ES-I3 (cell line): ENCODE results near the gene ATP2B2.

Experiments used
- H3K36me3 ChIP-seq: 2 replicates; pipeline ENCODE4 v1.6.1; 2013; ENCODE audit warnings: mild to moderate bottlenecking, low read length, control low read depth, moderate library complexity; ENCODE audit not compliant: insufficient read depth
- H3K4me1 ChIP-seq: 2 replicates; pipeline ENCODE4 v1.6.1; 2013; ENCODE audit warnings: mild to moderate bottlenecking, control low read depth, low read length; ENCODE audit not compliant: insufficient read depth
- H3K9ac ChIP-seq: 2 replicates; pipeline ENCODE4 v1.6.1; 2013; ENCODE audit warnings: low read depth, mild to moderate bottlenecking, low read length, moderate library complexity
- H3K9me3 ChIP-seq: 2 replicates; pipeline ENCODE4 v1.6.1; 2013; ENCODE audit warnings: mild to moderate bottlenecking, low read length, moderate library complexity; ENCODE audit not compliant: control insufficient read depth, insufficient read depth

Gene ATP2B2

DNA sequence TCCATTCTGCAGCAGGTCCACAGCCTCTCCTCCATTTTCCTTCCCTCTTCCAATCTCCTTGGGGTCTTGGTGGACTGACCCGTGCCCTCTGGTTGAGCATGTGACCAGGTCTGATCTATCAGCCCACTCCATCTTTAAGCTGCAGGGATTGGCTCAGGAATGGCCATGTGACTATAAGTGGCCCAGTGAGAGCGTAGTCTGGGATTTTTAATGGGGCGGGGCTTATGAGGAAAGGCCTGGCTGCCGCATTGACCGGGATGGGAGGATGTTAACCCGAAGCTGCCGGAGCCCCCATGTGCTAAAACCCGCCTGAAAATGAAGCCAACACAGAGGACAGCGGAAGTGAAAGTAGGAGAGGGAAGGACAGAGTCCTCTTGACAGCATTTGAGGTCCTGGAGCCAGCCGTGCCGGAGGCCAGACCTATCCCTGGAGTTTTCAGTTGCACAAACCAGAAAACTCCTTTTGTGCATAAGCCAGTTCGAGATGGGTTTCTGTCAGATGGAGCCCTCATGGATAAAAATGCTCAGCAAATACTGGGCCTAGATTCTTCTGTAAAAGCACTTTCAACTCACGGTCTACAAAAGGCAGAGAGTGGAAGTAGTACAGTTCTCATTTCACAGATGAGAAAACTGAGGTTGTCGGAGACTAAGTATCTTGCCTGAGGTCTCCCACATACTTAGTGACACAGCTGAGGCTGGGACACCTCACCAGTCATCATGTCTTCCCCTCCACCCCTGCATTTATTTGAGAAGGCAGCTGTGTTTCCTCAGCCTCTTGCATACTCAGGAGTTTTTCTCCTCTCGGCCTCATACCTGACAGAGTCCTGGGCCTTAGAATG lies 61.9 kb downstream of the ATP2B2 start:
- H3K9me3 ChIP-seq, result no peaks in the 10 kb centered on the region; the same call in 1 of the 2 replicates
- no peaks in the 10 kb centered on the region for H3K36me3 ChIP-seq
- H3K9ac ChIP-seq, result no peak overlapping the region
- H3K4me1 ChIP-seq, result peaks cover 17% of the 10 kb centered on the region

DNA sequence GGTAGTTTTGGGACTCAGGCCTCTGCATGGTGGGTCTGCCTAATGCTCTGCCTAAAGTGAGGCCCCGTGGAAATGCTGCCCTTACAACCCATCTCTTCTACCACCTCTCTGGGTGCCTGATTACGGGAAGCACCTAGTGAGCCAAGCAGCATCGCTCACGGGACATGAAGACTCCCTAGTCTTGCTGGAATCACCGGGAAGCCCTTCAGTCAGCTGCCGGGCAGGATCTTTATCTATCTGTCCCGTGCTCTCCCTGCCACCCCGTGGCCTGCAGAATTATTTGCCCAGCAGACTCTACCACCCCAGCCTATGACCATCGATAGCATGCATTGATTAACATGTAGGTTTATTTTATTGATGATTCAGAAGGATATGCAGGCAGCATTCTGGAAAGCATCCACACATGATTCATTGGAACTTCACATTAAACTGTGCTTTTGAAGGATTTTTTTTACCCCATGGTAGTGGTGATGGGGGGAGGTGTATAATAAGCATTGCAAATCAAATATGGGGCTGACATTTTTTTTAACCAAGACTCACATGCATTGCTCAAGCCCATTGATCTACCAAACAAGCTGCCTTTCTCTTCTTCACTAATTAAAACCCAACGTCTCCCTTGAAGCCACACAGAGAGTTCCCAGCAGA lies 63.1 kb downstream of the ATP2B2 start:
- H3K9ac ChIP-seq, result no peak overlapping the region
- no peaks in the 10 kb centered on the region; the same call in 1 of the 2 replicates for H3K9me3 ChIP-seq
- peaks cover 21% of the 10 kb centered on the region for H3K4me1 ChIP-seq
- no peaks in the 10 kb centered on the region for H3K36me3 ChIP-seq

DNA sequence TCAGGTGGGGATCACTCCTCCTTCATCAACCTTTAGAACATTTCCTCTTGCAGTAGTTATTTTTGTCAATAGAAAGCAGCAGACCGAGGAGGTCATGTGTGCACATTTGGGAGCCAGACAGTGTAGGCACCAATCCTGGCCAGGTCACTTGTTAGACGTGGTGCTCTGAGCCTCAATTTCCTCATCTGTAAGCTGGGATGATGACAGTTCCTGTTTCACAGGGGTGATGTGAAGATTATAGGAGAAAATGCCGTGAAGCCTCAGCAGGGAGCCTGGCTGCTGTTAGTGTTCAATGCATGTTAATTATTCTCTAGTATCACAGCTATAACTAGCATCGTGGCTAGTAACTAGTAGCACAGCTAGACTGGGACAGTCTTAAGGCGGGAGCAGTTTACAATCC lies 64.7 kb downstream of the ATP2B2 start:
- no peaks in the 10 kb centered on the region; the same call in 1 of the 2 replicates for H3K9me3 ChIP-seq
- H3K9ac ChIP-seq, result no peak overlapping the region
- peaks cover 17% of the 10 kb centered on the region for H3K4me1 ChIP-seq
- no peaks in the 10 kb centered on the region for H3K36me3 ChIP-seq

DNA sequence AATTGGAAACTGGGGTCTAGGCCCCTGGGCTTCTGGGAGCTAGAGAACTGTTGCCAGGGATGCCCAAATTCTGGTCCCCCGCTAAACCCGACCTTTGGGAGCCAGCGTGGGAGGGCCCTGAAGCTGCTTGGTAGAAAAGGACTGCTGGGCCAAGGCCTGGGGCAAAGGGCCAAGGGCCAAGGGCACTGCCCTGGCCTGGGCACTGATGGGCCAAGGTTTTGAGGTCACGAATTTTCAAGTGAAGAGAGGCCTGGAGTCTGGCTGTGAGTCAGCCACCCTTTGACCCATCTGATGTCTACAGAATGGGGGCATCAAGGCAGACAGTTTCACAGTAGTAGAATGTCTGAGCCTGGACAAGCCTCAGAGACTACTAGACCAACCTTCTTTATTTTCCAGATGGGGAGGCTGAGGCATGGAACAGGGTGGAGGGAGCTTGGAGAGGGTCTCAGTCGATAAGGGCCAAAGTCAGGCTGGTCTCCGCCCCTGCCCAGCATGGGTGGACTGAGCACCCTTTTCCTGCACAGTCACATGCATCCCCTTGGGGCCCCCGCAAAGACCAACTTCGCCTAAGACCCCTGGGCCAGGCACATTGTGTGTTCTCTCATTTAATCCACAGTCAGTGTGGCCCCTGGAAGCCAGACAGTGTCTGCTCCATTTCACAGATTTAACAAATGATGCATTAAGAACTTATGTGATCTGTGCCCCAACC lies 66.3 kb downstream of the ATP2B2 start:
- Histone ChIP-seq H3K9ac (no peak overlapping the region), H3K36me3 (no peaks in the 10 kb centered on the region), H3K4me1 (peaks cover 5% of the 10 kb centered on the region; the same call in 1 of the 2 replicates), H3K9me3 (no peaks in the 10 kb centered on the region; the same call in 1 of the 2 replicates)

DNA sequence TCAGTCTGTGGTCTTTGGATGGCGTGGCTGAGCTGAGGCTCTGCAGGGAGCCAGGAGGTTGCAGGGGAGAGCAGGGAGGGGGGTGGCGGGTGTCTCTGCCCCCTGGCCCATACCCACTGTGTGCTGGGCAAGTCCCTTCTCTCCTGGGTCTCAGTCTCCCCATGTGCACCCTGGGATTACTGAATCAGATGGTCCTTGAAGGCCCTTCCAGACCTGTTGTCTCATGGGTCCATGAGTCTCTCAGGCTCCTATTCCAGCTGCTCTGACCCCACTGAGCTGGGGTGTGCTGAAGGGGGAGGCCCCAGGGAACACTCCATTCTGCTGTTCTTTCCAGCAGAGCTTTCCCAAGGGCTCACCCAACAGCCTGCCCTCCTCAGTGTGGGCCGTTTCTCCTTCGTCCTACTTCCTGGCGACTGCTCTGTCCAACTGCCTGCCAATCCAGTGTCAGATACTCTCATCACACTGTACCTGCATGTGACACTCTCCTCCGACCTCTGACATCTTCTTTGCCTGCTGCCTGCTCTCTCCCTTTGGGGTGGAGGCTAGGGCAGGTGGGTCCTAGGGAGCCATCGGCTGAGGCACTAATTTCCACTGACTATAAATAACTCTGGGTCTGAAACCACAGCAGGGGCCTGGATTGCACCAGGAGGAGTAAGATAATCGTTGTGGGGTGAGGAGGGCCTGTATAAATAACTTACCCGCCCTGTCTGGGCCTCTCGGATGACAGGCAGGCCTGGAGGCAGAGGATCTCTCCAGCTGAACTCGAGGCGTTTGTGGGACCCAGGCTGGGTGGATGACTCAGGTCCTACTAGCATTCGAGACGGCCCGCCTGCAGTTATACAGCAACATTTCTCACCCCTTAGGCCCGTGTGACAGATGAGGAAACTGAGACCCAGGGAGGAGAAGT lies 67.1 kb downstream of the ATP2B2 start:
- Histone ChIP-seq H3K36me3 (no peaks in the 10 kb centered on the region), H3K9ac (no peak overlapping the region), H3K9me3 (no peaks in the 10 kb centered on the region; the same call in 1 of the 2 replicates), H3K4me1 (peaks cover 5% of the 10 kb centered on the region; the same call in 1 of the 2 replicates)

DNA sequence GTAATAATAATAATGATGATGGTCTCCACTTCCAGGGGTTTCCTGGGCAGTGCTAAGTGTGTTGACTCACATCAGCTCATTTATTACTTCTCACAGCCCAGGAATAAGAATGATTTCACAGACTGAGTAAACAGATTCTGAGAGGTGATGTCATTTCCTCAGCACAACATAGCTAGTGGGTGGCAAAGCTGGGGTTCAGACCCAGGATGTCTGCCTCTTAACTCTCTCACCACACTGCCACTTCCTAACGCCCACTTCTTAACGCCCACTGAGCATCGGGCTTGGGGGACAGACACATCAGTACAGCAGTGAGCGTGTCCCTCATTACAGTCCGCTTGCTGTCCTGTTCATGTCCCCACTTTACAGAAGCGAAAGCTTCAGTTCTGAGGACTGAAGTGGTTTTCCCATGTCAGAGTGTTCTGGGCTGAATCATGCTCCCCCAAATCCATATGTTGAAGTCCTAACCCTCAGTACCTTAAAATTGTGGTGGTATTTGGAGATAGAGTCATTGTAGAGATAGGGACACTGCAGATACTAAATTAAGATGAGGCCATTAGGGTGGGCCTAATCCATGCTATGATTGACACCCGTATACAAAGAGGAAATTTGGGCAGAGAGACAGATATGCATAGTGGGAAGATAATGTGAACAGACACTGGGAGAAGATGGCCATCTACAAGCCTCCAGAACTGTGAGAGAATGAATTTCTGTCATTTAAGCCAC lies 68.0 kb downstream of the ATP2B2 start:
- no peaks in the 10 kb centered on the region for H3K9me3 ChIP-seq
- H3K36me3 ChIP-seq, result no peaks in the 10 kb centered on the region
- H3K4me1 ChIP-seq, result peaks cover 5% of the 10 kb centered on the region; the same call in 1 of the 2 replicates
- H3K9ac ChIP-seq, result no peak overlapping the region

DNA sequence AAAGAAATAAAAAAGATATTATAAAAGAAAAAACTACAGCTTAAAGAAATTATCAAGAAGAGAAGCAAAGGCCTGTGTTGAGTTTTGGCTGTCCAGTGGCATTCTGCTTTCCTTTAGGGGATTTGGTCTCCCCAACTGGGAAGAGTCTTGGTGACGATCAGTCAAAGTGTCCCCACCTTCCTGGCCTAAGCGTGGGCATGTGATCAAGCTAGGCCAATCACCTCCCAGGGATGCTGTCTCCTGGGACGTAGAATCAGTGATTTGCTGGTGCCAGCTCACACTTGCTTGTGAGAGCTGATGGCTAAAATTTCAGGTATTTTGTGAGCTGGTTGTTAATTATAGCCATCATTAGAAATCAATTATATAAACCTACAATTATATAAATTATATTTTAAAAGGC lies 69.5 kb downstream of the ATP2B2 start:
- Histone ChIP-seq H3K9ac (no peak overlapping the region), H3K4me1 (peaks cover 5% of the 10 kb centered on the region; the same call in 1 of the 2 replicates), H3K9me3 (no peaks in the 10 kb centered on the region), H3K36me3 (no peaks in the 10 kb centered on the region)

DNA sequence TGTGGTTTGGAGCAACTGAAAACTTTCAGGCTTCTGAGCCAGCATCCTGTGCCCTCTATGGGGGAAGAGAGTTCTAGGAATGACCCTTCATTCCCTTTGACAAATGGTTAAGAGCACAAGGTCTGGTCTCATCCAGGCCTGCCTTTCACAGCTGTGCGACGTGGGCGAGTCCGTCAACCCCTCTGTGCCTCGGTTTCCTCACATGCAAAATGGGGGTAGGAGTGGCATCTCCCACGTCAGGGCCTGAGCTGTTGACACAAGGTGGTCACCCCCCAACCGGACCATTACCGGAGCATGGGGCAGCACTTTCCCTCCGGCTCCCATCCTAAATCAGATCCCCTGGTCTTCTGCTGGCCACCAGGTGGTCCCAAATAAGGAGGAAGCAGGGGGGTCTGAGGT lies 70.4 kb downstream of the ATP2B2 start:
- no peaks in the 10 kb centered on the region for H3K9me3 ChIP-seq
- H3K36me3 ChIP-seq, result no peaks in the 10 kb centered on the region
- H3K9ac ChIP-seq, result no peak overlapping the region
- H3K4me1 ChIP-seq, result peaks cover 5% of the 10 kb centered on the region; the same call in 1 of the 2 replicates

DNA sequence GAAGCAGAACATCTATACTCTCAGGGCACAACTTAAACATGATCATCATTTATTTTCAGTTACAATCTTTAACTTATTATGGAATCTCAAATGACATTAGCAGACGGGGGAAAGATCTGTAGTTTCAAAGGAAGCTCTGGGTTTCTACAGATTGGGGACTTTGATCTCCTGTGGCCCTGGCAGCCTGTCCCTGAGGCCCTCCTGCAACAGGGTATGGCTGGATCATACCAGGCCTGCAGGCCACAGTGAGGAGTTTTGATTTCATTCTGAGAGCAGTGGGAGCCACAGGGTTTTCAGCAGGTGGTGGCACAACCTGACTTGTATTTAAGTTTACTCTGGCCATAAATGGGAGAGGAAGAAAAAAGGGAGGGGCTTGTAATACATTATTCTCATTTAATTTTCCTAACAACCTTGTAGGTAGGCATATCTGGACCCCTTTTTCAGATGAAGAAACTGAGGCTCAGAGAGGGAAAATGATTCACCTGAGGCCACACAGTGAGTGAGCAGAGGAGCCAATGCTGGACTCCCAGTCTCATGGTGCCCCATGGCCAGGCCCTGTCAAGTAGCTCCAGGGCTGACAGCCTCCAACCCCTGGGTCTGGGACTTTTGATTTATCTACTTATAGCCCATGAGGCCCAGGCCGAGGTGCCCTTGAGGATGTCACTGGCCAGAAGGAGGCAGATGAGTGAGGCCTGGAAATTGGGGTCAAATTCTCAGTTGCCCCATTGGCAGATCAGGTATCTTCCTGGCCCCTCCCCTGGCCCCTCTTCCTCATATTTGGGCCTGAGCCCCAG lies 71.0 kb downstream of the ATP2B2 start:
- Histone ChIP-seq H3K9ac (no peak overlapping the region), H3K4me1 (peaks cover 5% of the 10 kb centered on the region; the same call in 1 of the 2 replicates), H3K9me3 (no peaks in the 10 kb centered on the region), H3K36me3 (no peaks in the 10 kb centered on the region)

DNA sequence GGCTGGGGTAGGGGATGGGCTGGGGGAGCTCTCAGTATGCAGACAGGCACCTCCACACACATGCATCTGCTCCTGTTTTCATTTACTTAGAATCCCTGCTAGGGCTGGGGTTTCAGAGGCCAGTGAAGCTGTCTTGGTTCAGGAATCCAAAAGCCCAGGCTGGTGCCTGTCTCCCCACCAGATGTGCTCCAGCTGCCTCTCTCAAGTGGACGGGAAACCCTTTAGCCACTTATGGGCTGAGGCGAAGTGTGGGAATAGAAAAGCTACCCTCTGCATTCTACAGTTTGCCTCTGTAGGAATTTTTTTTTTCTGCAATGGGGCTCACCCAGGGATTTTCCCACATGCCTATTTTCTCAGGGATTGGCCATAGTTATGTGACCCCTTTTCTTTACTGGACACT lies 72.5 kb downstream of the ATP2B2 start:
- Histone ChIP-seq H3K4me1 (peaks cover 5% of the 10 kb centered on the region; the same call in 1 of the 2 replicates), H3K36me3 (no peaks in the 10 kb centered on the region), H3K9ac (no peak overlapping the region), H3K9me3 (no peaks in the 10 kb centered on the region)

DNA sequence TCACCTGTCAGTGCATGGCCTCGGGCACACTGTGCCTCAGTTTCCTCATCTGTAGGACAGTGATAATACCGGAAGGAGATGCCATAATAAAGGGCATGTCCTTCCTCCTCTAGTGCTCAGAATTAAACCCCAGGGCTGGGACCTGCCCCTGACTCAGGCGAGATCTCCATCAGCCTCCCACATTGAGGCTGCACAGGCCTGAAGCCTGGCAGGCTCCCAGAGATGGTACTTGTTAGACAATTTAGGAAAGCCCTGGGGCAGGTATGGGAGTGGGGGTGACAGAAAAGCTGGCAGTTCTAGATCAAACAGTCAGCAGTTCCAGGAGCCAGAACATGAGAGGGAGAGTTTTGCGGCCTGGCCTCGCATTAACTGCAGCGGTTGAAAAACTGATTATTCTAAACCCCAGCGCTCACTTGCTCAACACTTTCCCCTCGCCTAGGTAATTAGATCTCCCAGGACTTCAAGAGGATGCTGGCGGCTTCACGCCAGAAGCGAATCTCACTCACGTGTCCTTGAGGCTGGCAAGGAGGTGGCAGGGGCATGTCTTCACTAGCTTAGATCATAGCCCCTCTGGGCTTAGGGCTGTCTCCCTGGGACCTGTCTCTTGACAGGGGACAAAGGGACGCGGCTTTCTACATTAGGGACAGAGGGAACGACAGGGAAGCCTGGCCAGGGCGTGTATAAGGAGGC lies 73.1 kb downstream of the ATP2B2 start:
- Histone ChIP-seq H3K9ac (no peak overlapping the region), H3K9me3 (no peaks in the 10 kb centered on the region; the same call in 1 of the 2 replicates), H3K36me3 (no peaks in the 10 kb centered on the region), H3K4me1 (peaks cover 1% of the 10 kb centered on the region; the same call in 1 of the 2 replicates)

DNA sequence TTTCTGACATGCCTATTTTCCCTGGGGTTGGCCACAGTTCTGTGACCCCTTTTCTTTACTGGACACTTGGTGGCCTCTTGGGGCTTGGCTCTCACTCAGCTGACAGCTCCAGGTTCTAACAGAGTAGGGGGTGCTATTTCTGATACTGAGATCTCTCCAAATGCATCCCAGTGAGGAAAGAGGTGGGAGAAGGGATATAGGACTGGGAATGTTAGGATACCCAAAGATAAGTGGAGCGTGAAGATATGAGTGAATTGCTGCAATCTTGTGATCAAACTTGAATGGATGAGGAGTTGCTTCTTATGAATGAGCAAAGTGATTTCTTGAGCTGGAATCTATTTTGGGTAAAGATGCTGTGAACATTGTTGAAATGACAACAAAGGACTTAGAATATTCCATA lies 74.6 kb downstream of the ATP2B2 start:
- Histone ChIP-seq H3K36me3 (no peaks in the 10 kb centered on the region), H3K9me3 (no peaks in the 10 kb centered on the region; the same call in 1 of the 2 replicates), H3K4me1 (no peaks in the 10 kb centered on the region; the same call in 1 of the 2 replicates), H3K9ac (no peak overlapping the region)
